Adrenal gland (tissue), 5 donors: ENCODE results near the gene CBLN3.

Experiments
- CTCF ChIP-seq, 6 experiments: fragments of 450-650 bp in 4 of 6; fragments of 200-600 bp in 2 of 6; sonication (generic) in 1 of 6; IDR thresholded peaks; 1 replicate in 5 of 6; 2 replicates in 1 of 6; pipeline versions ENCODE4 v1.5.1 to v1.8.0; 2016 to 2021; ENCODE audit warnings: antibody characterized with exemption in 6 of 6, mild to moderate bottlenecking in 2 of 6, moderate library complexity in 1 of 6
- POLR2A ChIP-seq, 2 donors: fragments of 450-650 bp; IDR thresholded peaks; one replicate each; pipeline ENCODE4 v1.6.1; 2017; ENCODE audit warnings: antibody characterized with exemption in 2 of 2, mild to moderate bottlenecking in 2 of 2, moderate library complexity in 1 of 2
- donor health status: DM: no; HTN: no; CAD: no.

GRCh38 chr14:24443053-24443665, 13.7 kb upstream of the CBLN3 start:
- TF ChIP-seq CTCF (IDR thresholded peaks at IDR 0.05) (no peak), POLR2A (IDR thresholded peaks at IDR 0.05) (no peak)
